Pancreas (tissue), 10 donors: Measurements from ENCODE around the gene PAX7. TPM values are rescaled to one million over a fixed set of nuclear protein-coding genes. Genes with fewer than 3 reads are reported as not detected.

Experiments
- ATAC-seq, 4 donors: fragments of 200-7000 bp; cut with Tn5 transposase; one replicate each; pipeline versions ENCODE4 v1.8.0 to v1.9.1; 2020; ENCODE audit warnings: mild to moderate bottlenecking in 4 of 4, moderate library complexity in 4 of 4
- DNase-seq, 6 donors: peaks; one replicate each; pipeline ENCODE4 v3.0.0-alpha.2; 2020
- FAIRE-seq: peaks from 2 replicates; lab custom pipeline; 2012; peaks lifted over from hg19 to GRCh38; lab: Jason Lieb, UNC
- H3K27ac ChIP-seq, 4 donors: fragments of 200-600 bp; sonication (generic); 1 replicate in 3 of 4; 2 replicates in 1 of 4; pipeline versions ENCODE4 v1.5.0 to v1.8.0; 2020
- H3K27me3 ChIP-seq, 4 donors: fragments of 200-600 bp; one replicate each; pipeline ENCODE4 v1.8.0; 2021
- H3K36me3 ChIP-seq, 3 donors: fragments of 200-600 bp; sonication (generic) in 1 of 3; one replicate each; pipeline versions ENCODE4 v1.5.0 to v1.8.0; 2020 to 2021
- H3K4me1 ChIP-seq, 3 donors: fragments of 200-600 bp; one replicate each; pipeline ENCODE4 v1.8.0; 2021
- H3K4me3 ChIP-seq, 4 donors: fragments of 200-600 bp; sonication (generic) in 2 of 4; one replicate each; pipeline versions ENCODE4 v1.5.0 to v1.8.0; 2020 to 2021
- H3K9me3 ChIP-seq, 4 donors: fragments of 200-600 bp; one replicate each; pipeline ENCODE4 v1.8.0; 2021
- CTCF ChIP-seq, 4 donors: fragments of 200-600 bp; sonication (generic) in 3 of 4; IDR thresholded peaks; one replicate each; pipeline versions ENCODE4 v1.5.0 to v1.8.0; 2021; ENCODE audit warnings: antibody characterized with exemption in 4 of 4
- whole genome bisulfite sequencing, 2 donors: extraction: QIAGEN DNeasy Blood & Tissue Kit; methylation state at CpG; one replicate each; pipeline ENCODE4 v1.1.7; 2013; 5-methylcytosine and 5-hydroxymethylcytosine counted together
- intact Hi-C, 3 donors: fragments of 100-400 bp; cut with DNase I; formaldehyde crosslinking; loops; one replicate each; pipeline versions ENCODE4 v1.11.1 to v1.14.2; 2022
- polyA plus RNA-seq, 2 donors: library from polyadenylated mRNA; stranded (reverse); fragments of 200-250 nt; gene quantifications; one replicate each; pipeline ENCODE4 v1.2.3, GENCODE V29; 2013
- total RNA-seq, 6 donors: library from RNA; stranded (reverse); fragmentation: NEBNext Ultra II Directional in 4 of 6; extraction: Animal tissue kit (Norgen Biotek cat#: 25700) in 4 of 6; gene quantifications; one replicate each; pipeline versions ENCODE4 v1.2.1 to v1.2.4, GENCODE V29; 2021 to 2023
- donor health status: healthy with polysubstance abuse.
- donor health status: DM: no; HTN: no; CAD: no; lungs with moderate emphysema.
- donor health status: DM: no; HTN: no; CAD: no.
- donor health status: control.
- donor health status: control.
- donor health status: Bipolar disorder and iron deficiency.
- donor health status: DM: yes; HTN: yes; CAD: no.
- donor health status: DM: no; HTN: no; CAD: no.
- donor health status: DM: no; HTN: no; CAD: no.
- donor health status: DM: yes; HTN: yes; CAD: no.

PAX7 gene
- total and polyA plus RNA-seq, 8 donors, result not detected

DNA sequence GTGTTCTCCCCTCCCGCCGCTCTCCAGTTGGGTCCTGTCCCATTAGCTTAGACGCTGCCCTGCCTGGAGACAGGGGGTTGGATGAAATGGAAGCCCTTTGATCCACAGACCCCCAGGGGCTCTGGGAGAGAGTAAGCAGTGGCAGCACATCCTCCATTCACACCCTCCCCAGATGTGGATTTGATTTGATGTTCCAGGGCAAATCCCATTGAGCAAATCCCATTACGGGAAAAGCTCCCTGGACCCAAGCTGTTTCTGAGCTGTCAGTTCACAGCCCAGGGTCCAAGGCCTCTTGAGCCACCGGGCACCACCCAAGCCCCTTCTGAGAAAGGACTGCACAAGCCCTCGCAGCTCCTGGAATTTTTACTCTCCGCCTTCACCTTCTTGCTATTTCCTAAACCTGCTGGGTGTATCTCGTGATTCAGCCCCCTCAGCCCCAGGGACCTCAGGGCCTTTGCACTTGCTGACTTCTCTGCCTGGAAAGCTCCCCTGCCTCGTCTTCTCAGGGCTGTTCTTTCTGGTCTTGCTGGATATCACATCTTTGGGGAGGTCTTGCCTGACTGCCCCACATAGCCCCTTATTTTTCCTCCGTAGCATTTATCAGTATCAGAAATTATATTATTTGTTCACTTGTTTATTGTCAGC lies 101.1 kb downstream of the PAX7 start:
- DNase-seq (no peak), FAIRE-seq (no peak), ATAC-seq (no peak)
- Histone ChIP-seq H3K4me3 (no peak overlapping the region), H3K36me3 (no peaks in the 10 kb centered on the region), H3K4me1 (no peaks in the 10 kb centered on the region), H3K27ac (no peak overlapping the region), H3K27me3 (no peaks in the 10 kb centered on the region), H3K9me3 (no peaks in the 10 kb centered on the region)
- WGBS, 2 donors, result 62 to 65% methylated on average over 10 of the region's 10 CpGs
- TF ChIP-seq CTCF (IDR thresholded peaks at IDR 0.05), result no peak
- intact Hi-C loops, result no loop called here

DNA sequence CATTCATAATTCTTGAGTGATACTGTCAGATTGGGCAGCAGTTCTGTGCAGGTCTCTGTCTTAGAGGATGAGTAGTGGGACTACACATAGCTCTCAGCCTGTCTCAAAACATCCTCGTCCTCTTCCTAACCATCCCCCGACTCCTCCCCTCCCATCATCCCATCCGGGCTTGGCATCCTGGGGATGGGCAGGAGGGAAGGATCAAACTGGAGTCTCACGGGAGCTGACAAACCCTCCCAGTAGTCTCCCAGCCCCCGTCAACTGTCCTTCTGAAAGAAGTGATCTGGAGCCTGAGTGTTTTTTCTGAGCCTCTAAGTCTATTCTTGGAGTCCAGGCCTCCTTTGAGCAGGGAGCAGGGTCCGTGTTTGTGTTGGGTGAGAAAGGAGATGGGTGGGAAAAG lies 102.0 kb downstream of the PAX7 start:
- no peak for FAIRE-seq
- Histone ChIP-seq H3K27me3 (no peaks in the 10 kb centered on the region), H3K36me3 (no peaks in the 10 kb centered on the region), H3K27ac (no peak overlapping the region), H3K9me3 (no peaks in the 10 kb centered on the region), H3K4me3 (no peak overlapping the region), H3K4me1 (no peaks in the 10 kb centered on the region)
- ATAC-seq, result no peak
- no peak for DNase-seq
- intact Hi-C loops, result no loop called here
- no peak for TF ChIP-seq CTCF (IDR thresholded peaks at IDR 0.05)
- WGBS, 2 donors, result 36 to 39% methylated on average over 5 to 6 of the region's 6 CpGs

- FAIRE-seq (no peak), ATAC-seq (no peak), DNase-seq (peak in 1 of 6 donors; percentile 20)
- intact Hi-C loops, result no loop called here
- Histone ChIP-seq H3K4me1 (no peaks in the 10 kb centered on the region), H3K27ac (no peak overlapping the region), H3K9me3 (no peaks in the 10 kb centered on the region), H3K4me3 (no peak overlapping the region), H3K36me3 (no peaks in the 10 kb centered on the region), H3K27me3 (no peaks in the 10 kb centered on the region)
- 55 to 61% methylated on average over 15 of the region's 15 CpGs for WGBS, 2 donors
- TF ChIP-seq CTCF (IDR thresholded peaks at IDR 0.05), result no peak
Measured at GRCh38 chr1:18734001-18734400, 103.4 kb downstream of the PAX7 start.

DNA sequence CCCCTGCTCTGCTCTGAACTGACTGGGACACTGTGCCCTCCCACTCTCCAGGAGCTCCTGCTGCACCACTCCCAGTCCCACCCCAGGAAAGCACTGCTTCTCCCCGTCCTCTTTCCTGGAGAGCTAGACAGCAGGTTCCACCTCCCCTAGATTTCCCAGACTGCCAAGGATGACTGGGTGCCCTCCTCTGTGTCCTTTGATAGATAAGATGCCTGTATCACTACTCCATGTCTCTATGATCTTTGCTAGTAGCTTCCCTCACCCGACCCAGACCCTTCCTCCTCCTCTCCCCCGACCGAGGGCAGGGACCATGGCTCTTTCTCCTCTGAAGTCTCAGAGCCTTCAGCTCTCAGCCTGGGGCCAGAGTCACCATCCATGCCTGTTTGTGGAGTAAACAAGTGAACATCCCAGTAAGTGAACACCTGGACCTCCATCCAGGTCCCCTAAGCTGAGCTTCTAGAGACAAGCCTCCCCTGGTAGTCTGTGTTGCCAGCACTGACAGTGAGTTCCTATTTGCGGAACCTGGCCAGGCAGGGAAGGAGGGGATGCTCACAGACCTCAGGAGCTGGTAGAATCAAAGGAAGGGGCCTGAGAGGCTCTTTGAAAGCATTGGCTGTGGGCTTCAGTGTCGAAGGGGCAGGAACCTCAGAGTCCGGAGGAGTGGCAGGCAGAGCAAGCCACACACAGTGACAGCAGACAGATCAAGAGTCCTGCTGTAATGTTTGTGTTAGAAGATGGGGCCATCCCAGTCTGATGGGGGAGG lies 104.0 kb downstream of the PAX7 start:
- peaks cover 0 to under 1% (median 0%) of the 10 kb centered on the region in 4 donors for H3K27me3 ChIP-seq
- no peaks in the 10 kb centered on the region for H3K9me3 ChIP-seq
- H3K4me1 ChIP-seq, result no peaks in the 10 kb centered on the region
- no peak overlapping the region for H3K4me3 ChIP-seq
- 54 to 55% methylated on average over 7 of the region's 7 CpGs for WGBS, 2 donors
- intact Hi-C loops, result no loop called here
- TF ChIP-seq CTCF (IDR thresholded peaks at IDR 0.05), result no peak
- DNase-seq, result peak in 1 of 6 donors; percentile 36
- no peak for FAIRE-seq
- no peak for ATAC-seq
- H3K36me3 ChIP-seq, result no peaks in the 10 kb centered on the region
- no peak overlapping the region for H3K27ac ChIP-seq
